A673 (cell line): Measurements from ENCODE around the gene DEDD2. TPM values are rescaled to one million over a fixed set of nuclear protein-coding genes. Genes with fewer than 3 reads are reported as not detected.

Experiments
- BruUV-seq: library from RNA; stranded (reverse); fragments of 400-500 nt; replicated peaks from 2 replicates; lab custom pipeline; 2021; lab: Mats Ljungman, UMichigan
- CTCF ChIA-PET: fragments of 300-600 bp; sonication (Branson Sonifier 250); formaldehyde crosslinking; loops from one replicate; lab custom pipeline; 2022; ENCODE audit warnings: antibody characterized with exemption; lab: Charles Lee
- POLR2A ChIA-PET: fragments of 300-600 bp; sonication (Branson Sonifier 250); formaldehyde crosslinking; loops from one replicate; lab custom pipeline; 2022; ENCODE audit warnings: antibody characterized with exemption; ENCODE audit not compliant: low non-redundant PET; lab: Charles Lee
- DNase-seq: peaks from one replicate; pipeline ENCODE4 v3.0.0-alpha.2; 2015; ENCODE audit warnings: low spot score
- H3K27ac ChIP-seq: fragments of 200-600 bp; sonication (generic); 2 replicates; pipeline ENCODE4 v1.5.1; 2016; ENCODE audit warnings: mixed run types, low read depth, mild to moderate bottlenecking, mixed read lengths, antibody characterized with exemption, low read length; ENCODE audit not compliant: poor library complexity, severe bottlenecking
- H3K27me3 ChIP-seq: fragments of 200-600 bp; sonication (generic); replicated peaks from 2 replicates; pipeline ENCODE4 v1.6.1; 2017; ENCODE audit warnings: mixed run types, low read depth, mild to moderate bottlenecking, mixed read lengths, antibody characterized with exemption, low read length; ENCODE audit not compliant: insufficient read depth, poor library complexity
- H3K36me3 ChIP-seq: fragments of 200-600 bp; sonication (generic); 2 replicates; pipeline ENCODE4 v1.6.1; 2016; ENCODE audit warnings: mixed run types, mild to moderate bottlenecking, mixed read lengths, antibody characterized with exemption, low read length; ENCODE audit not compliant: insufficient read depth, poor library complexity, severe bottlenecking
- H3K4me1 ChIP-seq: fragments of 200-600 bp; sonication (generic); 2 replicates; pipeline ENCODE4 v1.6.1; 2017; ENCODE audit warnings: mixed run types, mild to moderate bottlenecking, mixed read lengths, antibody characterized with exemption, low read length; ENCODE audit not compliant: insufficient read depth, poor library complexity, severe bottlenecking
- H3K4me3 ChIP-seq: fragments of 200-600 bp; sonication (generic); 2 replicates; pipeline ENCODE4 v1.5.1; 2016; ENCODE audit warnings: low read depth, mixed run types, mild to moderate bottlenecking, mixed read lengths, low read length; ENCODE audit not compliant: poor library complexity, severe bottlenecking
- H3K9me3 ChIP-seq: fragments of 200-600 bp; sonication (generic); 2 replicates; pipeline ENCODE4 v1.6.1; 2016; ENCODE audit warnings: mixed run types, low read depth, mild to moderate bottlenecking, mixed read lengths, antibody characterized with exemption, low read length; ENCODE audit not compliant: poor library complexity, severe bottlenecking
- CTCF ChIP-seq: fragments of 300-800, 200-600 bp; sonication (generic); conservative IDR thresholded peaks from 2 replicates; pipeline ENCODE4 v1.5.1; 2017; ENCODE audit warnings: low read depth, mild to moderate bottlenecking, antibody characterized with exemption, low read length, moderate library complexity, mixed read lengths
- EZH2 ChIP-seq: fragments of 200-600 bp; sonication (generic); IDR thresholded peaks from 2 replicates; pipeline ENCODE4 v1.6.1; 2017; ENCODE audit warnings: borderline replicate concordance, low read depth, mild to moderate bottlenecking, mixed read lengths, antibody characterized with exemption, low read length; ENCODE audit not compliant: poor library complexity, severe bottlenecking
- intact Hi-C: fragments of 100-400 bp; cut with micrococcal nuclease; formaldehyde crosslinking; loops from one replicate; pipeline ENCODE4 v1.10.0; 2022; ENCODE audit not compliant: unreplicated experiment
- total RNA-seq: library from RNA; stranded (reverse); gene quantifications from 2 replicates; pipeline ENCODE4 v1.2.3, GENCODE V29; 2021

The DEDD2 gene
- total RNA-seq, 1 experiment from 2014 or later, result 32.1 TPM

GRCh38 chr19:42193294-42193693 lies 24.2 kb downstream of the DEDD2 start:
- no peaks in the 10 kb centered on the region for H3K27me3 ChIP-seq
- CTCF ChIA-PET, result no interaction called here
- H3K4me3 ChIP-seq, result no peak overlapping the region
- H3K9me3 ChIP-seq, result no peaks in the 10 kb centered on the region
- peaks cover 7% of the 10 kb centered on the region for H3K36me3 ChIP-seq
- TF ChIP-seq CTCF, result no peak
- no peak for TF ChIP-seq EZH2
- no peaks in the 10 kb centered on the region for H3K4me1 ChIP-seq
- intact Hi-C loops, result no loop called here
- no peak for DNase-seq
- no TSS peak for BruUV-seq
- no peak overlapping the region for H3K27ac ChIP-seq
- POLR2A ChIA-PET, result interaction anchor here (0.5 kb wide), 1 partner anchor 1201 kb away, joined by 9 read pairs; no protein-coding TSS in a partner anchor

DNA sequence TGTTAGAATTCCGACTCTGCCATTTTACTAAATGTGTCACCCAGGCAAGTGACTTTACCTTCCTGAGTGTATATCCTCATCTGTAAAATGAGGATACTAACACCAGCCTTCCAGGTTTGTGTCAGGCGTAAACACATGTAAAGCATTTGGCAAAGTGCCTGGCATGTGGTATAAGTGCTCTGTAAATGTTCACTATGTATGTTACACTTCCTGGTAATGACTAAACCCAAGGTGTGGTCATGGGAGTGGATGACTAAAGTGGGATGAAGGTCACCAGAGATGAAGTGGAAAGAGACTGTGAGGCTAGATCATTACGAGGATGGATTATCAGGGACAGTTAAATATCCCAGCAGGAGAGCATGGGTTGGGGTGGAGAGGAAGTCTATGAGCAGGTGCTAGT lies 25.6 kb downstream of the DEDD2 start:
- ChIA-PET CTCF (interaction anchor here (1.2 kb wide), 1 partner anchor 15 kb away, joined by 3 read pairs; no protein-coding TSS in a partner anchor), POLR2A (no interaction called here)
- H3K9me3 ChIP-seq, result no peaks in the 10 kb centered on the region
- H3K27ac ChIP-seq, result no peak overlapping the region
- H3K36me3 ChIP-seq, result no peaks in the 10 kb centered on the region
- DNase-seq, result no peak
- H3K27me3 ChIP-seq, result no peaks in the 10 kb centered on the region
- H3K4me3 ChIP-seq, result no peak overlapping the region
- intact Hi-C loops, result no loop called here
- no TSS peak for BruUV-seq
- H3K4me1 ChIP-seq, result no peaks in the 10 kb centered on the region
- TF ChIP-seq CTCF (no peak), EZH2 (no peak)

DNA sequence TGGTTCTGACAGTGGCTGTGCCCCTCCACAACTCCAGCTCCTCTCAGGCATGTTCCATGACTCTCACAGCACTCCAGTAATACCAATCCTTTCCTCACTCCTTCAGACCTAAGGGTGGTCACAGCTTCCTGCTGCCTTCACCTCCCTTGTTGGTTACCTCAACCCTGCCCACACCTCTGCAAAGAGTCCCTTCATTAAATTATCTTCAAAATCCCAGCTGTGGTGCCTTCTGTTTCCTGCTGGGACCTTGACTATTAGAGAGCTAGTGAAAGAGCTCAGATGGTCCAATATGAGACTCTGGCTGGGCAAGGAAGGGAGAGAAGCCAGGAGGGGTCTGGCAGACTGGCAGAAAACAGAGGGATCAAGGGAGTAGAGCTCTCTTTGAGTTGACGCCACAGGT lies 26.1 kb downstream of the DEDD2 start:
- Histone ChIP-seq H3K9me3 (no peaks in the 10 kb centered on the region), H3K36me3 (no peaks in the 10 kb centered on the region), H3K27ac (no peak overlapping the region), H3K4me1 (no peaks in the 10 kb centered on the region), H3K4me3 (no peak overlapping the region), H3K27me3 (no peaks in the 10 kb centered on the region)
- intact Hi-C loops, result no loop called here
- ChIA-PET CTCF (interaction anchor here (1.2 kb wide), 1 partner anchor 14 kb away, joined by 3 read pairs; no protein-coding TSS in a partner anchor), POLR2A (no interaction called here)
- no peak for DNase-seq
- no peak for TF ChIP-seq EZH2
- no peak for TF ChIP-seq CTCF
- BruUV-seq, result no TSS peak
